NCI-H2107 (cell line): ENCODE measurements around the gene TET3.

Experiments used
- DNase-seq: peaks from one replicate; lab custom pipeline; 2025; lab: John Stamatoyannopoulos, UW

TET3 gene

DNA sequence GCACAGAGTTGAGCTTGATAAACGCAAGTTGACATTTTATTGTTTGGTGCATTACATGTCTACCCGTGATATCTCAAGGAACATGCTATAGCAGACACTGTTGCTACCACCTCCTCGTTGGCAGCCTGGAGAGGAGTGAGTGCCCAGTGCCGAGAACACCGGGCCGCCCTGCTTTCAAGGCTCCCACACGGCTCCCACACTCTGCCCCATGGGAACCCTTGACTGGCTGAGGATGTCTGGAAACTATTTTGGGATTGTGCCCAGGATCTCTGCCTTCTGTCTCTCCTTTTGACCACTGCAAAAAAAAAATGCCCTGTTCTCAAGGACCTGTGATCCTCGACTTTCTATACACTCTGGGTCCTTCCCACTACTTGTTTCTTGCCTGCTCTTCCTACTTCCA, 21.1 kb downstream of the TET3 start:
- DNase-seq: no peak

DNA sequence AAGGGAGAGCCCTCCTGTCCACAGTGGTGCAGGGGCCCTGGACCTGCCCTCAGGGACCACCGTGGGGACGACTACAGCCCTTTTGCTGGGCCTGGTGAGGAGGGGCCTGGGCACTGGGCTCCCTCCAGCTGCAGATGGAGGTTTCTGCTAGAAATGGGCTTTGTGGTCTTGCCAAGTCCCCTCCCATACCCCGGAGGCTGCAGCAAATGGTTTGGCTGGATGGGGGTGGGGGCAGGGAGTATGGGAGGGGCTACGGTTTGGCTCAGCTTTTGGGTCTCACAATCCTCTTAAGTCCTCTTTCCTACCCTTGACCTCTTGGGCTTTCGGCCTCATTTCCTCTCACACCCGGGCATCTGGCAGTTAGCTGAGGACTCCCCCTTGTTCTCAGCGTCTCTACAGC, 21.7 kb downstream of the TET3 start:
- no peak for DNase-seq

GRCh38 chr2:74007121-74007520, 22.4 kb downstream of the TET3 start:
- no peak for DNase-seq

DNA sequence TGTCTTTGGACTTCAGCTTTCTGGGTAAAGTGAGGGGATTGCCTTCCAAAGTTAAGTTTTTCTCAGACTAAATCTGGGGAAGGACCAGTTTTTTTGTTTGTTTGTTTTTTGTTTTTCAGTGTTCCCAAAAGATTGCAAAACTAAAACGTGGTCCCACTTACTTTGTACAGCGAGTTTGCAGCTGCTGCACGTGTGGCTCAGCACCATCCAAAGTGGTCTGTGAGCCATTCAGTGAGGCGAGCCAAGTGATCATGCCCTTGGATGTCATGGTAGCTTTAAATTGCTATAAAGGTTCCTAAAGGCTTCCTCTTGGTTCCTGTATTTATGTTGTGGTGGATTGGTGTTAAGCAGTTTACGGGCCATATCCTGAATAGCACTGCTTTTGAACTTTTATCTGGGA, 23.0 kb downstream of the TET3 start:
- DNase-seq: no peak

DNA sequence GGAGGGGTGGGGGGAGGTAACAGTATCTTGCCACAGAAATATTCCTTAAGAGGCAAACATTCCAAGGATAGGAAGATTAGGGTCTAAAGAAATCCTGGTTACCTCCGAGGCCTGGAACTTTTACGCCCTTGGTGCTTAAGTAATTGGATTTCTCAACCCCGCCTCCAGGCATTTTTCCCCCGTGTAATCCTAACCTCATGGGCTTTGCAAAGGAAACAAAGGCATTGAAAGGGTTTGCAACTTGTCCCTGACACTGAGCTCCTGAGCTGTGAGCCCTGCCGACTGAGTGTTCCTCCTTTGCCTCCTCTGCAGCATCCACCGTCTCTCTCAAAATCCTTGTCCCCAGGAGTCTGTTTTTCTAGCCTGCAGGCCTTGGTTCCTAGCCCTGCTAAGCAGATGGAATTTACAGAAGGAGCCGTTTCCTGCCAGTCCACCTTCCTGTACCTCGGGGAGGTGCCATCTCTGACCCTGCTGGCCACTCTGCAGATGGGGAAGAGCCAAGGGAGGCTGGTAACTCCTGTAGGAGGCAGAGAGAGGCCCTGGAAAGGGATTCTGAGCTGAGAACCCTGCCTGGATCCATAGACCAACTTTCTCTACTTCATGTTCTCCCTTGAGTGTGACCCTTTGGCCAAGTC, 24.2 kb downstream of the TET3 start:
- no peak for DNase-seq

DNA sequence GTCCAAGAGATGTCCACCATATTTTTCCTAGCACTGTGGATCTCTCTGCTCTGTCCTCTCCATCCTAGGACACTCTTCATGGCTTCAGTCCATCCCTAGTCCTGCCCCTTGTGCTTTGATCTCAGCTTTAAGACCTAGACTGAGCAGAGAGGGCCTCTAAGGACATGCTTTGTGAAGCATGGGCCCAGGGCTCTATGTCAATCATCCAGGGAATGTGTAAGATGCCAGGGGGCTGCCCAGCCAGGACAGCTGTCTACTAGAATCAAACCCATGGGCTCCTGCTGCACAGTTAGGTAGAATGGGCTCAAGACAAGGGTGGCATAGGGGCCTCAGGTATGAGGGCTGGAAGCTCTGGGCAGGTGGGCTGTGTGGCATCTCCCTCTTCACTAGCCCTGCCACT, 24.9 kb downstream of the TET3 start:
- no peak for DNase-seq

- DNase-seq: no peak
Observed at GRCh38 chr2:74010087-74010541, 25.4 kb downstream of the TET3 start.

GRCh38 chr2:74011246-74011645, 26.5 kb downstream of the TET3 start:
- no peak for DNase-seq

GRCh38 chr2:74014813-74015212, 30.1 kb downstream of the TET3 start:
- DNase-seq: no peak

GRCh38 chr2:74017223-74017622, 32.5 kb downstream of the TET3 start:
- DNase-seq: no peak

DNA sequence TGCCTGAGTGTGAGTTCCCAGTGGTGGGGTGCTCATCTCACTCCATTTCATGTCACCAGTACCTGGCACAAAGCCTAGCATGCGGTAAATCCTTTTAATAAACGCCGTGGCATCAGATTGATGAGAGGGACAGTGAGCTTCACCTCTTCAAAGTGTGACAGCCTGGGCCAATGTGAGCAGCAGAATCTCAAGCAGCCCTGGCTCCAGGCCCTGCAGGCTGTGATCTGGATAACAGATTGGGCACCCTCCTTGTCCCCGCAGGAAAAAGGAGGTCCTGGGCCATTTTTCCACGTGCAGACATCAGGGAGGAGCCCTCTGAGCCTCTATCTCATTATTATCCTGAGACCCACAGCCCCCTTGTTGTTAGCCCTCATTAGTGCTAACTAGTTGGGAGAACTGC, 34.8 kb downstream of the TET3 start:
- no peak for DNase-seq

DNA sequence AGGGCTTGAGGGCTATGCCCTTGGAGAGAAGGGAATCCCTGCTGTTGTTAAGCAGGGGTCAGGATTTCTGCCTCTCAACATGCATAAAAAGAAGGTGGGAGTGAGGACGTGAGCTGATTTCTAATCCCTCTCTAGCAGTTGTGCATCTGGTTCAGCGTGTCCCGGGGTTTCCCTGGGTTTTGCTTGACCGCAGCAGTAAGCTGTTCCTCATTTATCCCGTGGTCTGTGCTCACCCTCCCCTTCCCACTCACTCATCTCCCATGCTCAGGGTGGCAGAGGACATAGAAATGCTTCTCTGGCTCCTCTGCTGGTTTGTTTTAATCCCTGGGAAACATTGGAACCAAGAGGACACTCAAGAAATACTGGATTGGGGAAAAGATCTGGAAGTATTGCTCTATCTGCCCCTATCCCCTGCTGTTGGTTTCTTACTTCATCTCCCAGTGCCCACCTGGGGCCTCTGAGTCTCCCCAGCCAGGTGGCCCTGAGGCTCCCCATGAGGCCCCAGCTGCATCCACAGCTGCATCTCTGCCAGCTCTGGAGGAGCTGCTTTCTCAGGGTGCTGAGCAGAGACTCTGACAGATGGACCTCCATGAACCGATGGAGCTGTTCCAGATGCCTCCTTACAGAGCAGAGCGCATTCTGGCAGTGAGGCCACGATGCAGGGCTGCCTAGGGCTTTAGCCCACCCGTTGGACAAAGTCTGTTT, 36.1 kb downstream of the TET3 start:
- no peak for DNase-seq

DNA sequence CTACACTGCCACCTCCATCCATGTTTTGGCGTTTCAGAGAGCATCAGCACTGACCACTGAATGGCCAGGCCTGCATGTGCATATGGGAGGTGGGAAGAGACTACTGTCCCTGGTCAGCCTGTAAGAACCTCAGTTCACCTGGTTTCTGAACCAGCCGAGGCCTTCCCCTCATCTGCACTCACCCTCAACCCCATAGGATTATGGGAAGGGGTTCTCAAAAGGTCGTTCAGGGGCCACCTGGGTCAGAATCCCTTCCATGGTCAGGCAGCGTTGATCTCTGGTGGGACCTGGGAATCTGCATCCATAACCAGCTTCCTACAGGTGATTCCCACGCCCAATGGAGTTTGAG, 36.7 kb downstream of the TET3 start:
- no peak for DNase-seq

DNA sequence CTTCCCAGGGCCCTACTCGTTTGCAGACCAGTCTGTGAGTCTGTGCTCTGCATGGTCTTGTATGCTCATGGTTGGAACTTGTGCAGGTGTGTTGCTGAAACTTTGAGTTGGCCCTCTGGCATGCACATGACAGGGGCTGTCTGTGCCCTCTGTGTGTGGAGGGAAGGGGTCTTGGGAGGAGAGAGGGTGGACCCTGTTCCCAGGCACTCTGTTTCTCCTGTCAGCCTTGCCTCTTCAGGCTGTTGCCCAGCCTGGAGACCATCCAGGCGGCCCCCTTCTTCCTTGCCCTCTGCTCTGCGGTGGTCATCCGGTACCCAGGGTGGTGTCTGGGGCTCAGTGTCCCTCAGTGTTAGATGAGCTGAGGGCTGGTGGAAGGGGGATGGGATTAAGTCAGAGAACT, 39.5 kb downstream of the TET3 start:
- DNase-seq: no peak

- no peak for DNase-seq
Observed at GRCh38 chr2:74025971-74026612, 41.4 kb downstream of the TET3 start.

GRCh38 chr2:74026687-74027241, 42.1 kb downstream of the TET3 start:
- no peak for DNase-seq

GRCh38 chr2:74027496-74027895, 42.8 kb downstream of the TET3 start:
- DNase-seq: no peak

DNA sequence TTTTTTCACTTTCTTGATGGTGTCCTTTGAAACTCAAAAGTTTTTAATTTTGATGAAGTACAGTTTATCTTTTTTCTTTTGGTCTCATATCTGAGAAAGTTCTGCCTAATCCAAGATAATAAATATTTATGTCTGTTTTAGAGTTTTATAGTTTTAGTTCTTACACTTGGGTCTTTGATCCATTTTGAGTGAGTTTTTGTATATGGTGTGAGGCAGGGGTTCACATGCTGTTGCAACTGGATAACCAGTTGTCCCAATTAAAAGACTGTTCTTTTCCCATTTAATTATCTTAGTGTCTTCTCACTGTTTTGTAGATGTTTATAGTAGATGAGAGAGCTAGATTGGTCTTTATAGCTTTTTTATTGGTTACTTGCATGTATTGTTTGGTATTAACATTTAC, 43.6 kb downstream of the TET3 start:
- no peak for DNase-seq

- DNase-seq: no peak
Observed at GRCh38 chr2:74028741-74029140, 44.0 kb downstream of the TET3 start.

DNA sequence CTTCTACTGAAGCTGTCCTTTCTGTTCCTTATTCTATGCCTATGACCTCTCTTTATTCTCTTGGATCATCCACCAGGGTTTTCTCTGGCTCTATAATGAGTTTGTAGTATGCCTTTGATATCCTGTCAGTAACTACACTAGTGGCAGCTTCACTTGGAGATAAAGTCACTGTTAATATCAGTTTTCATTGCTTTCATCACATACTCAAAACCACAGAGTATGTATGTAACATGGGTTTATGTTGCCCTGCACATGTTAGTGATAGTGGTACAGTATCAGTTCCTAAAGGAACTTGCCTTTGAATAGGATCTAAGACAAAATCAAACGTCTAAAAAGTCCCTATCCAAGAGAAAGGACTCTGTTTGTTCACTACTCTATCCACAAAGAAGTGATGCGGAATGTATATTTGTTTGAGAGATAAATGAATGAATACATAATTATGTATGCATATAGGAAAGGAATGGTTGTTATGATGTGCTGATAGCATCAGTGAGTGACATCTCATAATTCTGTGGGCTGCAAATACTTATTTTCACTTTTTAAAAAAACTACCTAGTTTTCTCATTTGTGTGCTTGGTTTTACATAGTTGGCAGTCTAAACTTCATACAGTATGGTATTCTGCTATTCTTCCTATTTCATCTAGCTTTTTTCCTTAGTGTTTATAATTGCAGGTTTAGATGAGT, 45.1 kb downstream of the TET3 start:
- no peak for DNase-seq

- no peak for DNase-seq
Observed at GRCh38 chr2:74031221-74031620, 46.5 kb downstream of the TET3 start.

DNA sequence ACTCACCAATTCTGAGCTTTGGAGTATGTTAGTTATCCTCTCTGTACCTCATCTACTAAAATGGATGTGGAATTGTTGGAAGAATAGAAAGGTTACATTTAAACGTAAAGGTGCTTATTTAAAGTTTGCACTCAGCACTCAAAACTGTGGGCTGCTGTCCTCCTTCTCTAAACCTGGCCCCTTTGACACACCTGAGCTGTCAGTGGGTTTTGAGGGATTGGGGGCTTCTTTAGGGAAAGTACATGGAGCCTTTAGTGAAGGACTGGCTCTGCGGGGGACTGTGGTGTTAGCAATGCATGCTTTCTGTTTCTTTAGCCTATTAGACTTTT, 47.2 kb downstream of the TET3 start:
- no peak for DNase-seq

DNA sequence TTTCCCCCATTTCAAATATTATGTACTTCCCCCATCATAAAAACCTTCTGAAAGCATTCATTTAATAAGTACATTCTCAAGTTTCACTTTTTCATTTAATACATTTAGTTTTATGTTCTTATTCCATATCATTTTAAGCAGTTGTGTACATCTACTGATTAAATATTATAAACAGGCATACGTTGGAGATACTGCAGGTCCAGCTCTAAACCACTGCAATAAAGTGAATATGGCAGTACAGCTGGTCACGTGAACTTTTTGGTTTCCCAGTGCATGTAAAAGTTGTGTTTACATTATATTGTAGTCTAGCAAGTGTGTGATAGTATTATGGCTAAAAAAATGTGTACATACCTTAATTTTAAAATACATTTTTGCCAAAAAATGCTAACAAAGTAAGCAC, 48.7 kb downstream of the TET3 start:
- no peak for DNase-seq
